Measurements from ENCODE around the gene TBC1D16. TPM values are rescaled to one million over a fixed set of nuclear protein-coding genes. Genes with fewer than 3 reads are reported as not detected.

TBC1D16 gene
- total and polyA plus RNA-seq, 10 of the 15 experiments (the other 5 are each of a cell fraction or from before 2014, with no cell fraction given), result 0.01 to 0.13 (median 0.06) TPM; not detected in 3

DNA sequence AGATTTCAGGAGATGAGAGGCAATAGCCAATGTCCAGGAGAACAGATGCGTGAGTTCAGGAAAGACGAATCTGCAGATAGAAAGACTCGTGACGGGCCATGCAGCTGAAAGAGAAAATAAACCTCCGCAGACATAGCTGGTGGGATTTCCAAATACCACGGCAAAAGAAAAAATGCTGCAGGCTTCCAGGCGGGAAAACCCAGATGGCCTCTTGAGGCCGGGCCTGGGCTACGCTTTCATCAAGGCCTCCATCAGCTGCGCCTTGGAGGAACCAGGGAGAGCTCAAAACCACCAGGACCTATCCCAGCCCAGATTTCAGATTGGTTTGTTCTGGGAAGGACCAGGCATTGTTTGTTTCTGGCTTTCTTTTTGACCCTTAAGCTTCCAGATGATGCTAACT is 17.4 kb upstream of the TBC1D16 start (continued):
- no peak for TF ChIP-seq TCF3 (IDR thresholded peaks at IDR 0.05; ENCODE audit: borderline replicate concordance, insufficient read depth, low read depth, low read length)

DNA sequence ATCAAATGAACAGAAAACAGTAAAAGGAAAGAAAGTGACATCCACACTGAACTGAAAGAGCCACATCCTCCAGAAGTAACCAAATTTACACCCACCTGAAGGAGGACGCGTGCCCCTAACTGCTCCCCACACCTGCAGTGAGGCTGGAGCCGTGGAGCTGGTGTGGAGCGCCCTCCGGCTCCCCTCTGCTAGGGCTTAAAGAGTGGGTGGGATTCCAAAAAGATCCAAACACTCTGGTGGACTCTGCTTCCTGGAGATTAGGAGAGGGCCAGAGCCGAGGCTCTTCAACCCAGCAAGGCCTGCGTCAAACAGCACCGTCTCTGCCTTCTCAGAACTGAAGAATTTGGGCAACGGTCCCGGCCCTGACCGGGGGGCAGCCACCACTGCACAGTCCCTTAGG is 16.0 kb upstream of the TBC1D16 start:
- ChIA-PET POLR2A (no interaction called here), RAD21 (ENCODE audit: unreplicated experiment) (no interaction called here), SMC1A (ENCODE audit: uncharacterized antibody, unreplicated experiment) (no interaction called here), CTCF (no interaction called here)
- Histone ChIP-seq H3K27me3 (replicated peaks in 1 of 2; ENCODE audit: control insufficient read depth in 2 of 2, insufficient read depth in 2 of 2, low read length in 1 of 2) (0 out of 4 replicates have a peak, but pooled peaks cover 0 to 2% of the 10 kb centered on the region in 2 experiments), H3K4me1 (ENCODE audit: control insufficient read depth, insufficient read depth, low read length) (no peaks in the 10 kb centered on the region), H3K36me3 (ENCODE audit: control insufficient read depth in 2 of 2, insufficient read depth in 2 of 2, low read length in 1 of 2) (no peaks in the 10 kb centered on the region), H4K20me1 (ENCODE audit: control insufficient read depth, insufficient read depth) (no peaks in the 10 kb centered on the region), H3K4me3 (no peak overlapping the region), H3K27ac (ENCODE audit: control insufficient read depth, insufficient read depth) (no peak overlapping the region), H3K9ac (ENCODE audit: control insufficient read depth, insufficient read depth, low read length) (no peak overlapping the region), H3K4me2 (ENCODE audit: control insufficient read depth, insufficient read depth) (no peak overlapping the region), H2AFZ (ENCODE audit: control insufficient read depth, low read depth, low read length) (no peak overlapping the region), H3K9me3 (replicated peaks; ENCODE audit: control insufficient read depth, insufficient read depth, low read length) (no peaks in the 10 kb centered on the region), H3K79me2 (ENCODE audit: control insufficient read depth, insufficient read depth, low read length) (no peaks in the 10 kb centered on the region)
- FAIRE-seq (no peak), DNase-seq (ENCODE audit: low read depth, low spot score) (no peak), ATAC-seq (no peak)
- in situ Hi-C loops (cut with MboI), result no loop called here
- no TSS peak for BruUV-seq (replicated peaks)
- WGBS (ENCODE audit: insufficient coverage, insufficient replicate concordance, low lambda C conversion rate, missing lambda C conversion rate), result 41% methylated on average over 11 of the region's 11 CpGs
- intact Hi-C loops (cut with micrococcal nuclease; ENCODE audit: unreplicated experiment), result no loop called here
- TF ChIP-seq, protein P1, sequence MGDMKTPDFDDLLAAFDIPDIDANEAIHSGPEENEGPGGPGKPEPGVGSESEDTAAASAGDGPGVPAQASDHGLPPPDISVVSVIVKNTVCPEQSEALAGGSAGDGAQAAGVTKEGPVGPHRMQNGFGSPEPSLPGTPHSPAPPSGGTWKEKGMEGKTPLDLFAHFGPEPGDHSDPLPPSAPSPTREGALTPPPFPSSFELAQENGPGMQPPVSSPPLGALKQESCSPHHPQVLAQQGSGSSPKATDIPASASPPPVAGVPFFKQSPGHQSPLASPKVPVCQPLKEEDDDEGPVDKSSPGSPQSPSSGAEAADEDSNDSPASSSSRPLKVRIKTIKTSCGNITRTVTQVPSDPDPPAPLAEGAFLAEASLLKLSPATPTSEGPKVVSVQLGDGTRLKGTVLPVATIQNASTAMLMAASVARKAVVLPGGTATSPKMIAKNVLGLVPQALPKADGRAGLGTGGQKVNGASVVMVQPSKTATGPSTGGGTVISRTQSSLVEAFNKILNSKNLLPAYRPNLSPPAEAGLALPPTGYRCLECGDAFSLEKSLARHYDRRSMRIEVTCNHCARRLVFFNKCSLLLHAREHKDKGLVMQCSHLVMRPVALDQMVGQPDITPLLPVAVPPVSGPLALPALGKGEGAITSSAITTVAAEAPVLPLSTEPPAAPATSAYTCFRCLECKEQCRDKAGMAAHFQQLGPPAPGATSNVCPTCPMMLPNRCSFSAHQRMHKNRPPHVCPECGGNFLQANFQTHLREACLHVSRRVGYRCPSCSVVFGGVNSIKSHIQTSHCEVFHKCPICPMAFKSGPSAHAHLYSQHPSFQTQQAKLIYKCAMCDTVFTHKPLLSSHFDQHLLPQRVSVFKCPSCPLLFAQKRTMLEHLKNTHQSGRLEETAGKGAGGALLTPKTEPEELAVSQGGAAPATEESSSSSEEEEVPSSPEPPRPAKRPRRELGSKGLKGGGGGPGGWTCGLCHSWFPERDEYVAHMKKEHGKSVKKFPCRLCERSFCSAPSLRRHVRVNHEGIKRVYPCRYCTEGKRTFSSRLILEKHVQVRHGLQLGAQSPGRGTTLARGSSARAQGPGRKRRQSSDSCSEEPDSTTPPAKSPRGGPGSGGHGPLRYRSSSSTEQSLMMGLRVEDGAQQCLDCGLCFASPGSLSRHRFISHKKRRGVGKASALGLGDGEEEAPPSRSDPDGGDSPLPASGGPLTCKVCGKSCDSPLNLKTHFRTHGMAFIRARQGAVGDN (IDR thresholded peaks at IDR 0.05), result no peak
- TF ChIP-seq, protein P2, sequence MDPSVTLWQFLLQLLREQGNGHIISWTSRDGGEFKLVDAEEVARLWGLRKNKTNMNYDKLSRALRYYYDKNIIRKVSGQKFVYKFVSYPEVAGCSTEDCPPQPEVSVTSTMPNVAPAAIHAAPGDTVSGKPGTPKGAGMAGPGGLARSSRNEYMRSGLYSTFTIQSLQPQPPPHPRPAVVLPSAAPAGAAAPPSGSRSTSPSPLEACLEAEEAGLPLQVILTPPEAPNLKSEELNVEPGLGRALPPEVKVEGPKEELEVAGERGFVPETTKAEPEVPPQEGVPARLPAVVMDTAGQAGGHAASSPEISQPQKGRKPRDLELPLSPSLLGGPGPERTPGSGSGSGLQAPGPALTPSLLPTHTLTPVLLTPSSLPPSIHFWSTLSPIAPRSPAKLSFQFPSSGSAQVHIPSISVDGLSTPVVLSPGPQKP (IDR thresholded peaks at IDR 0.05; ENCODE audit: low read depth, low read length), result no peak
- TF ChIP-seq CREM (IDR thresholded peaks at IDR 0.05; ENCODE audit: low read depth) (no peak), ESRRA (IDR thresholded peaks at IDR 0.05; ENCODE audit: low read length) (no peak), FOXK2 (IDR thresholded peaks at IDR 0.05) (no peak), NFXL1 (IDR thresholded peaks at IDR 0.05; ENCODE audit: borderline replicate concordance) (no peak), TCF7 (IDR thresholded peaks at IDR 0.05; ENCODE audit: borderline replicate concordance) (no peak), FOS (IDR thresholded peaks at IDR 0.05; ENCODE audit: borderline replicate concordance, extremely low read depth, insufficient read length) (no peak), RELA (IDR thresholded peaks at IDR 0.05; ENCODE audit: borderline replicate concordance, partially characterized antibody) (no peak), IKZF1 (conservative IDR thresholded peaks at IDR 0.05) (no peak)
- TF ChIP-seq, protein P3, sequence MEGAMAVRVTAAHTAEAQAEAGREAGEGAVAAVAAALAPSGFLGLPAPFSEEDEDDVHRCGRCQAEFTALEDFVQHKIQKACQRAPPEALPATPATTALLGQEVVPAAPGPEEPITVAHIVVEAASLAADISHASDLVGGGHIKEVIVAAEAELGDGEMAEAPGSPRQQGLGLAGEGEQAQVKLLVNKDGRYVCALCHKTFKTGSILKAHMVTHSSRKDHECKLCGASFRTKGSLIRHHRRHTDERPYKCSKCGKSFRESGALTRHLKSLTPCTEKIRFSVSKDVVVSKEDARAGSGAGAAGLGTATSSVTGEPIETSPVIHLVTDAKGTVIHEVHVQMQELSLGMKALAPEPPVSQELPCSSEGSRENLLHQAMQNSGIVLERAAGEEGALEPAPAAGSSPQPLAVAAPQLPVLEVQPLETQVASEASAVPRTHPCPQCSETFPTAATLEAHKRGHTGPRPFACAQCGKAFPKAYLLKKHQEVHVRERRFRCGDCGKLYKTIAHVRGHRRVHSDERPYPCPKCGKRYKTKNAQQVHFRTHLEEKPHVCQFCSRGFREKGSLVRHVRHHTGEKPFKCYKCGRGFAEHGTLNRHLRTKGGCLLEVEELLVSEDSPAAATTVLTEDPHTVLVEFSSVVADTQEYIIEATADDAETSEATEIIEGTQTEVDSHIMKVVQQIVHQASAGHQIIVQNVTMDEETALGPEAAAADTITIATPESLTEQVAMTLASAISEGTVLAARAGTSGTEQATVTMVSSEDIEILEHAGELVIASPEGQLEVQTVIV (IDR thresholded peaks at IDR 0.05; ENCODE audit: borderline replicate concordance, partially characterized antibody), result no peak
- TF ChIP-seq, protein P4, sequence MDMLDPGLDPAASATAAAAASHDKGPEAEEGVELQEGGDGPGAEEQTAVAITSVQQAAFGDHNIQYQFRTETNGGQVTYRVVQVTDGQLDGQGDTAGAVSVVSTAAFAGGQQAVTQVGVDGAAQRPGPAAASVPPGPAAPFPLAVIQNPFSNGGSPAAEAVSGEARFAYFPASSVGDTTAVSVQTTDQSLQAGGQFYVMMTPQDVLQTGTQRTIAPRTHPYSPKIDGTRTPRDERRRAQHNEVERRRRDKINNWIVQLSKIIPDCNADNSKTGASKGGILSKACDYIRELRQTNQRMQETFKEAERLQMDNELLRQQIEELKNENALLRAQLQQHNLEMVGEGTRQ (IDR thresholded peaks at IDR 0.05; ENCODE audit: borderline replicate concordance, low read depth, low read length), result no peak

Data from GM12878 (cell line).